Measurements from ENCODE around the gene CERS2.

DNA sequence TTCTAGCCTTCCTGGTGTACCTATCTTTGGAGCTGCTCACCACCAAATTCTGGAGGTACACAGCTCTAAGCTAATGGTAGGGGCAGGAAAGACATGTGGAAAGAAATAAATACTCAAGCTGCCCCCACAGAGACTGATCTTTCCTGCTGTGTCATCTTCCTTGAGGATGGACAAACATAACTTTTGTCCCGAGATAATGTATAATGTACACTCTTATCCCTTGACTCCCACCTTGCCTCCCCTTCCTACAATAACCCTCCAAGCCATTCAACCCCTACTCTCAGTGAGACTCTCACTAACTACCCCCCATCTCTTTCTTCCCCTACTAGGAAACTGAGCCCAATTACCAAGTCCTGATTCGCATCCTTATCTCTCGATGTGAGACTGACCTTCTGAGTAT is 19.6 kb upstream of the CERS2 start:
- TF ChIP-seq, protein P1, sequence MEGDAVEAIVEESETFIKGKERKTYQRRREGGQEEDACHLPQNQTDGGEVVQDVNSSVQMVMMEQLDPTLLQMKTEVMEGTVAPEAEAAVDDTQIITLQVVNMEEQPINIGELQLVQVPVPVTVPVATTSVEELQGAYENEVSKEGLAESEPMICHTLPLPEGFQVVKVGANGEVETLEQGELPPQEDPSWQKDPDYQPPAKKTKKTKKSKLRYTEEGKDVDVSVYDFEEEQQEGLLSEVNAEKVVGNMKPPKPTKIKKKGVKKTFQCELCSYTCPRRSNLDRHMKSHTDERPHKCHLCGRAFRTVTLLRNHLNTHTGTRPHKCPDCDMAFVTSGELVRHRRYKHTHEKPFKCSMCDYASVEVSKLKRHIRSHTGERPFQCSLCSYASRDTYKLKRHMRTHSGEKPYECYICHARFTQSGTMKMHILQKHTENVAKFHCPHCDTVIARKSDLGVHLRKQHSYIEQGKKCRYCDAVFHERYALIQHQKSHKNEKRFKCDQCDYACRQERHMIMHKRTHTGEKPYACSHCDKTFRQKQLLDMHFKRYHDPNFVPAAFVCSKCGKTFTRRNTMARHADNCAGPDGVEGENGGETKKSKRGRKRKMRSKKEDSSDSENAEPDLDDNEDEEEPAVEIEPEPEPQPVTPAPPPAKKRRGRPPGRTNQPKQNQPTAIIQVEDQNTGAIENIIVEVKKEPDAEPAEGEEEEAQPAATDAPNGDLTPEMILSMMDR (IDR thresholded peaks at IDR 0.05) = no peak
- TF ChIP-seq POLR2A (IDR thresholded peaks at IDR 0.05) = no peak
